Peyer's patch (tissue), 4 donors: ENCODE results near the gene PPP2R2C.

Experiments
- POLR2A ChIP-seq, 2 donors: fragments of 450-650 bp; IDR thresholded peaks; one replicate each; pipeline ENCODE4 v1.5.1; 2017; ENCODE audit warnings: antibody characterized with exemption in 2 of 2, mild to moderate bottlenecking in 2 of 2, moderate library complexity in 2 of 2
- TF ChIP-seq, protein P1 (sequence below), 6 experiments: fragments of 450-650 bp in 4 of 6; fragments of 200-600 bp in 2 of 6; sonication (generic) in 1 of 6; IDR thresholded peaks; one replicate each; pipeline ENCODE4 v1.5.1; 2017 to 2019; ENCODE audit warnings: antibody characterized with exemption in 6 of 6, mild to moderate bottlenecking in 3 of 6, moderate library complexity in 1 of 6

DNA sequence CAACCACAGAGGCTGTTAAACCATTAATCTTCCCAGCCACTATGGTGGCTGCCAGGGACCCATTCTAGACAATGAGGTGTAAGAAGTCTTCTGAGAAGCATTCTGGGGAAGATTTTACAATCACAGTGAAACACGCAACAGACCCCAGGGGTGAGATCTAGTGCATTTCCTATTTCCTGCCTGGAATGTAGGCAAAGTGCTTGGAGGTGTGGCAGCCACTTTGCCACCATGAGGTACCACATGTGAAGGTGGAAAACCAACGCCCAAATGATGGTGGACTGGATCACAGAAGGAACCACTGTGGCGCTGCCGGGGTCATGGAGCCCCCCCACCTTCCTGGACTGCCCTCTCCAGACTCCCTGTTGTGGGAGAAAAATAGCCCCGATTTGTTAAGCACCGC is 140.9 kb downstream of the PPP2R2C start:
- TF ChIP-seq, protein P1, sequence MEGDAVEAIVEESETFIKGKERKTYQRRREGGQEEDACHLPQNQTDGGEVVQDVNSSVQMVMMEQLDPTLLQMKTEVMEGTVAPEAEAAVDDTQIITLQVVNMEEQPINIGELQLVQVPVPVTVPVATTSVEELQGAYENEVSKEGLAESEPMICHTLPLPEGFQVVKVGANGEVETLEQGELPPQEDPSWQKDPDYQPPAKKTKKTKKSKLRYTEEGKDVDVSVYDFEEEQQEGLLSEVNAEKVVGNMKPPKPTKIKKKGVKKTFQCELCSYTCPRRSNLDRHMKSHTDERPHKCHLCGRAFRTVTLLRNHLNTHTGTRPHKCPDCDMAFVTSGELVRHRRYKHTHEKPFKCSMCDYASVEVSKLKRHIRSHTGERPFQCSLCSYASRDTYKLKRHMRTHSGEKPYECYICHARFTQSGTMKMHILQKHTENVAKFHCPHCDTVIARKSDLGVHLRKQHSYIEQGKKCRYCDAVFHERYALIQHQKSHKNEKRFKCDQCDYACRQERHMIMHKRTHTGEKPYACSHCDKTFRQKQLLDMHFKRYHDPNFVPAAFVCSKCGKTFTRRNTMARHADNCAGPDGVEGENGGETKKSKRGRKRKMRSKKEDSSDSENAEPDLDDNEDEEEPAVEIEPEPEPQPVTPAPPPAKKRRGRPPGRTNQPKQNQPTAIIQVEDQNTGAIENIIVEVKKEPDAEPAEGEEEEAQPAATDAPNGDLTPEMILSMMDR (IDR thresholded peaks at IDR 0.05), result no peak
- TF ChIP-seq POLR2A (IDR thresholded peaks at IDR 0.05), result no peak
